Subcutaneous adipose tissue (tissue), 4 donors: ENCODE measurements around the gene ATP13A2. TPM values are rescaled to one million over a fixed set of nuclear protein-coding genes. Genes with fewer than 3 reads are reported as not detected.

ENCODE experiments used
- CTCF ChIP-seq: fragments of 450-650 bp; IDR thresholded peaks from one replicate; pipeline ENCODE4 v1.5.1; 2016; ENCODE audit warnings: low read depth, mild to moderate bottlenecking, control low read depth, antibody characterized with exemption, moderate library complexity
- total RNA-seq, 4 donors: library from RNA; depleted of rRNA; stranded (reverse); fragments of >200 nt; gene quantifications; one replicate each; pipeline ENCODE4 v1.1.0, GENCODE V29; 2016

ATP13A2 gene
- total RNA-seq, 4 donors from 2014 or later: 14.8 to 33.0 (median 22.5) TPM

DNA sequence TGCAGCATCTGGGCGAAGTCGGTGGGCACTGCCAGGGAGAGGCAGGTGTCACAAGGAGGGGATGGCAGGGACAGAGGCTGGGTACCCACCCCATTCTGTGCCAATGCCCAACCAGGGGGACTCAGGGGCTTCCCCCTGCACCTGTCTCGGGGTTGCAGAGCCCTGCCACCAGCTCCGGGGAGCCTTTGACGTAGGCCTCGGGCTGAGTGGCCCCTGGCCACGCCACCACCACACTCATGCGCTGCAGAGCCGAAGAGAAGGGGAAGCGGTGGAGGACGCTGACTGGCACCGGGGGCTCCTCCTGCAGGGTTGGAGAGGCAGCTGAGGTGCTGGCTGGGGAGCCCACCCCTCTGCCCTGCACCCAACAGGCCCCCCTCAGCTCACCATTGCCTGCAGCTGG is 19.6 kb downstream of the ATP13A2 start:
- no peak for TF ChIP-seq CTCF

GRCh38 chr1:16991571-16991970 is 20.2 kb downstream of the ATP13A2 start:
- TF ChIP-seq CTCF: no peak

DNA sequence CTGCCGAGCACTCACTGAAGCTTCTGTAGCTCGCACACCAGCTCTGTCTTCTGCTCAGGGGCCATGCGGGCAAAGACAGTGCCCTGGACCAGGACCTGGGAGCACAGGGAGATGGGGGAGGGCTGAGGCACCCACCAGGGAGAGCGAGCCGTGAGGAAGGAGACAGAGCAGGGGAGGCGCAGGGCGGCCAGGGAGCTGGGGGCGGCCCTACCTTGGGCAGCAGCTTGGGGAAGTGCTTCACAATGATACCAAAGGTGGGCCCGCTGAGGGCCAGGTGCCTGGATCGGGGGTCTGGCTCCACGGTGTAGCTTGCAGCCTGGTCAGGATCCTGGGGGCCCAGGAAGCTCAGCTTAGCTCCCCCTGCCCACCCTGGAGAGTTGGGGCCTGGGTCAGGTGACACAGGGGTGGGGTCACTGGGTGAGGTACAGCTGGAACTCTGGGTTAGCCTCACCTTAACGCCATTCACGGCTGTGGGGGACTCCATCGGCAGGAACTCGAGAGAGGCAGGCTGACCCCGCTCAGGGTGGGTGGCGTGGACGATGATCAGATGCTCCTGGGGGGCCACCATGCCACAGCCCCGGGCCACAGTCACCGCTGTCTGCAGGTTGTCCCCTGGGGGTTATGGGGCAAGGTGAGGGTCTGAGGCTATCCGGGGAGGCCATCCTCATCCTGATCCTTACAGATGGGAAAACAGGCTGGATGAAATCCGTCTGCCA is 21.9 kb downstream of the ATP13A2 start:
- TF ChIP-seq CTCF: no peak

- TF ChIP-seq CTCF: no peak
Observed at GRCh38 chr1:16988210-16988609, 23.5 kb downstream of the ATP13A2 start.

- no peak for TF ChIP-seq CTCF
Observed at GRCh38 chr1:16986962-16987361, 24.8 kb downstream of the ATP13A2 start.

DNA sequence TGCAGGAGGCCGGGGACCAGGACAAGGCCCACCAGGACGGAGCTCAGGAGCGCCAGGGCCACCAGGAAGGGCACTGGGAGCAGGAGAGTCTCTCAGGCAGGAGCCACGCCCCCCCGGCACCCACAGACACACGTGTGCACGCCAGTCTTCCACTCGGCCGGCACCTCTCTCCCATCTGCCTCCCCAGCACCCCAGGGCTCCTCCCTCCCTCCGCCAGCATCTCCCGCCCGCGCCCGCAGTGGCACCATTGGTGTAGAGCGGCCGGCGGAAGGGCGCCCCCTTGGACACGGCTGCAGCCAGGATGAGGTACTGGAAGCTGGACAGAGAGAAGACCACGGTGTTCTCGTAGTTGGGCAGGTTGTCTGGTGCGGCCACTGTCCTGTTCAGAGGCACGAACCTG is 25.2 kb downstream of the ATP13A2 start:
- TF ChIP-seq CTCF: no peak

- TF ChIP-seq CTCF: no peak
Observed at GRCh38 chr1:16986113-16986512, 25.6 kb downstream of the ATP13A2 start.
